HPDE6-E6E7 (cell line): Measurements from ENCODE around the gene TRABD2B.

Experiments used
- DNase-seq: peaks from one replicate; pipeline ENCODE4 v3.0.0; 2011; ENCODE audit warnings: missing footprints; ENCODE audit errors: extremely low spot score

TRABD2B gene

GRCh38 chr1:47796626-47797025, 200.6 kb downstream of the TRABD2B start:
- peak; percentile 12 for DNase-seq

DNA sequence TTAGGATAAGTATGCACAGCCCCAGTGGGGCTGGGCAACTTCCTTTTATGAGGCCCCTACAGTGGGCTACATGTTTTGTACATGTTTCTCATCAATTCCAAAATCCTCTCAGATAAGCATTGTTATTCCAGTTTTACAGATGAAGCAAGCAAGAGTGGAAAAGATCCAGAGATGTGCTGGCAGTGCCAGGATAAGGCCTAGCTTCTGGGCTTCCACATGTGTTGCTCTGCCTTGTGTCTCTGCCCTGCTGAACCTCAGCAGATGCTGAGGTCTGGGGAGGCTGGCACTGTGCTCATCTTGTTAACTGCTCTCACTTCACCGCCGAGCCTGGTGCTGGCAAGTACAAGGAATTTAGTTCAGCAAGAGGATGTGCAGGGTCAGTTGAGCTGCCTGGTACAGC, 202.1 kb downstream of the TRABD2B start:
- DNase-seq, result no peak

- DNase-seq, result no peak
Observed at GRCh38 chr1:47794530-47794929, 202.7 kb downstream of the TRABD2B start.

- no peak for DNase-seq
Observed at GRCh38 chr1:47794081-47794480, 203.1 kb downstream of the TRABD2B start.

DNA sequence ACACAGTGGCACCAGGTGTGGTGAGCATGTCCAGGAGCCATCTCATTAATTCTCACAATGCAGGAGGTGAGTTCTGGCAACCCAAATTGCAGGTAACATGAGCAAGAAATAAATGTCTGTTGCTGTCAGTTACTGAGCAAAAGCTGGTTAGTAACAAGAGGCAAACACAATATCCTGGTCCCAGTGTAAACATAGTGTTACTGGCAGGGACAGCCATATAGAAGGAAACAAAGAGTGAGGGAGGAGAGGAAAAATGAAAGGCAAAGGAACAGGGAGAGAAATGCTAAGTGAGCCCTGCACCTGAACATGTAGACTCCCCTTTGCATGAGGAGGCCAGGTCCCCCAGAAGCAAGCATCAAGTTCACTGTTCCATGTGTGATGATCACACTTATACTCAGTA, 203.6 kb downstream of the TRABD2B start:
- DNase-seq, result no peak

DNA sequence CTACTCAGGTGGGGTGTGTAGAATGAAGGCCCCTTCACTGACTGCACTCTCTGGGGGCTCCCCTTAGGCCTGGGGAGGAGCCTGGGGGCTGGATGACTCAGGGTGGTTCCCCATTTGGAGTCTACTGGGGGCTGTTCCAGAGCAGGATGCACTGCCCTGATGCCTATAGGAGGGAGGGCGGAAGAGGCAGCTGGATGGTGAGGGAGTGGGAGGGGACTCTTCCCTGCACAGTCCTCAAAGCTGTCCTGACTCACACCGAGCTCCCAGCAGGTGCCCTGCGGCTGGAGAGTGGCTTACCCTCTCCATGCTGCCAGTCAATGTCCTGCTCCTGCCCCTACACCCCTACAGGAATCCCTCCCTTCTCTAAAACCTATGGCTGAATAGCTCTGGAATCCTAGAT, 204.4 kb downstream of the TRABD2B start:
- no peak for DNase-seq

DNA sequence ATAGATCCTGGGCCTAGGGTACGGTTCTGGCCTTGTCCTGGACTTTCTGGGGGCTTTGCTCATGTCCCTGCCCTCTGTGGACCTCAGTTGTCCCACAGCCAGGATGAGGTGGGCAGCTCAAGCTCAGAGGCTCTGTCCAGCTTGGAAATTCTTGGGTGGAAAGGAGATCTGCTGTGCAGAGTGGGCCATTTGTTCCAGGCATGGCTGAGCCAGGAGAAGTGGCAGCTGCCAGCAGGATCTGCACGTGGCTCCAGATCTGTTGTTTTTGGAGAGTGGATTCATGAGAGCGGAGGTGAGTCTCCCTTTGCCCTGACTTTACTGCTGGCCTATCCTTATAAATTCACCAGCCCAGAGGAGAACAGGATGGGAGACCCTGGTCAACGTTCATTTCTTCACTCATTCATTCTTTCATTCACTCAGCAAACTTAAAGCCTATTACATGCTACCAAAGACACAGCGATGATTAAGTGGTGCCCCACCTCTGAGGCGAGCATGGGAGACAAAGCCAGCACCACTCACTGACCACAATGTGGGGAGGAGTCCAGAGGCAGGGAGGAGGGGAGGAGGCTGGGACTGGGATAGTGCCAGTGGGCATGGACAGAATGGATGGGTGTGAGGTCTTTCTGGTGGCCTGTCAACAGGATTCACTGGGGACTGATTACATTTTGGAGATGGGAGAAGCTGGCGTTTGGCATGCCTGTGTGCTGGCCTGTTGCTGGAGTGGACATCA, 205.1 kb downstream of the TRABD2B start:
- DNase-seq, result no peak

GRCh38 chr1:47788761-47789160, 208.4 kb downstream of the TRABD2B start:
- no peak for DNase-seq

DNA sequence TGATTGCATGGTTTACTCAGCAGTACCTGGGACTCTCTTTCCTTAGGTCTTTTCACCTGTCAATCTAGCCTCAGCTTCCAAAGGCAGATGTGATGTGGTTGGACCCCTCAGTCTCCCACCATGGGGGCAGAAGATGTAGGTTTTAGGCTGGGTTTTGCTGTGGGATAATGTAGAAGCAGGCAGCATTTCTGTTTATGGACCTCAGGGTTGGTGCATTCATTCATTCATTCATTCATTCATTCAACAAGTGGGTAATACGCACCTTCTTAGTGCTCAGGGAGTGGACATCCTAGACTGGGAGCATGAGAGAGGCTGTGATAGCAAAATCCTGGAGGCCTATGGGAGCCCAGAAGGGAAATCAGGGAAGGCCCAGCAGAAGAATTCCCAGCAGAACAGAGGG, 209.6 kb downstream of the TRABD2B start:
- DNase-seq, result no peak

GRCh38 chr1:47786316-47786715, 210.9 kb downstream of the TRABD2B start:
- DNase-seq, result no peak

GRCh38 chr1:47785561-47786271, 211.5 kb downstream of the TRABD2B start:
- DNase-seq, result no peak

GRCh38 chr1:47785118-47785517, 212.1 kb downstream of the TRABD2B start:
- DNase-seq, result no peak

GRCh38 chr1:47784497-47784822, 212.7 kb downstream of the TRABD2B start:
- DNase-seq, result no peak

DNA sequence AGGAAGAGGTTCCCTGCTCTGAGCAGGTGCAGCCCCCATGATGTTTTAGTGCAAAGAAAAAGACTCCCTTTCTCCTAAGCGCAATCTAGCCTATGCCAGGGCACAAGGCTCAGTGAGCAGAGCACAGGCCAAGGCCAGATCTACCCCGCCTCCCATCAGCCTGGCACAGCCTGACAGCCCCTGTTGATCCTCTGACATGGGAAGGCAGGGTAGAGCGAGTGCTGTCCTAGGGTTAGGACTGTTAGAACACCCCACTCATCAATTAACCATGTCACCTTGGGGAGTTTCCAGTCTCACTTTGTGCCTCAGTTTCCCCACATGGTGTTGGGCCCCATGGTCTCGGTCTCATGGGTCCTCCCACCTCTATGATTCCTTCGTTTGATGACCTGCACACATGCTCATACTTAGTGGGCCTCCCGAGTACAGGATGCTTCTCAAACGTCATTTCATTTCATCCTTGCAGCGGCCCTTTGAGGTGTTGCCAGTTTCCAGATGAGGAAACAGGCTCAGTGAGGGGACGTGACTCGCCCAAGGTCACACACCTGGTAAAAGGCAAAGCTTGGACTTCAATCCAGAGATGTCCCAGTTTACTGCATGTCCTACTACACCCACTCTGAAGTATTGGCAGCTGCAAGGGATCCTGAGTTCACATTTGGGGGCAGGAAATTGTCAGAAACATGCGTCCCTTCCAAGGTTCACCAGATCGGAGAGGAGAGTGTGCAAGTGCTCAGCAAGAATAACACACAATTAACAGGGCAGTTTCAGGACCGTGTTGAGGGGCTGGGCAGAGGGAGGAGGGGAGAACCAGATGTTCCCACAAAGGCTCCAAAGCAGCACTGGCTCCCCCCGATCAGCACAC, 213.3 kb downstream of the TRABD2B start:
- no peak for DNase-seq

GRCh38 chr1:47782414-47783166, 214.6 kb downstream of the TRABD2B start:
- DNase-seq, result no peak

DNA sequence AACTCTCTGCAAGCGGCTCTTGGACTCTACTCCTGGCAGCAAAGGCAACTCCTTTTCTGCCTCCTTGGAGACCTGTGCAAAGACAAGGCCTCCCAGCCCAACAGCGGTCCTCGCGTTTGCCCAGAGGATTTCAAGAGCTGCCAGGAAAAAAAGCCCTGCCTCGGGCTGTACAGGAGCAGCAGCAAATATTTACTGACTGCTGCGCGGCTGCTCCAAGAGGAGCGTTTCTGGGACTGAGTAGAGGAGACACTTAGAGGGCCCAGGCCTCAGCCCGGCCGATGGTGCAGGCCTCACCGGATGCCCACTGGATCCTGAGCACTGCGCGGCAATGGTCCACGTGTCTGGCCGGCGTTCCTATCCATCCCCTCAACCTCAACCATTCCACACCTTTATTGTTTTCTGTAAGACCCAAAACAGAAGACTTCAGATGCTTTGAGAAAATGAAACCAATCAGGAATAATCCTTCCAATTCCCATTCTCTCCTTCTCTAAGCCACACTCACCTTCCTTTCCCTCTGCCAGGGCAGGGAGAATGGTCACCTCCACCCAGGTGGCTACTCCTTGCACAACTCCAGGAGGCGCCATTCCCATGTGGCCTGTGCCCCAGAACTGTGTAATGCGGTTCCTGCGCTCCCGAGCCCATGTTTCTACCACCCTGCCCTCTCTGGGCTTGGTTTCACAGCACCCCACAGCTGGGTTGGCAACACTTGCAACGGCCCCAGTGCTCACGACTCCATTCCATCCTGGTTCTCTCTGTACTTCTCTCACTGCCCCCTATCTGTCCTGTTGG, 215.8 kb downstream of the TRABD2B start:
- no peak for DNase-seq

- DNase-seq, result no peak
Observed at GRCh38 chr1:47780469-47780995, 216.7 kb downstream of the TRABD2B start.

GRCh38 chr1:47779613-47780012, 217.6 kb downstream of the TRABD2B start:
- DNase-seq, result no peak

DNA sequence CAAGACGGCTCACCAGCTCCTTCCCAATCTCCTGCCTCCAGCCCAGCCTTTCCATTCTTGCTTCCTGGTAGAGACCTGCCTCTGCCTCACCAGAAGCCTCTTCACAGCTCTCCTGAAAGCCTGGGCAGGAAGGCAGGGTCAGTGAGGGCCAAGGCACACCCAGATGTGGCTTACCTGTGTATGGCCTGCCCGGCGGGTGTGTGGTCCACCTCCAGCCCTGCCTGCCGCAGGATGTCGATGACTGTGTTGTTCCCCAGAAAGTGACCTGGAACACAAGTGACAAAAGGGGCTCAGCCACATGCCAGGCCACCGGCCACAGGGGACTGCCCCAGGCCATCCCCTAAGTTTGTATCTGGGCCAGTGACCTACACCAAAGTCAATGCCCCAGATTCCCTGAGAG, 218.9 kb downstream of the TRABD2B start:
- DNase-seq, result no peak

- no peak for DNase-seq
Observed at GRCh38 chr1:47777322-47777721, 219.9 kb downstream of the TRABD2B start.

DNA sequence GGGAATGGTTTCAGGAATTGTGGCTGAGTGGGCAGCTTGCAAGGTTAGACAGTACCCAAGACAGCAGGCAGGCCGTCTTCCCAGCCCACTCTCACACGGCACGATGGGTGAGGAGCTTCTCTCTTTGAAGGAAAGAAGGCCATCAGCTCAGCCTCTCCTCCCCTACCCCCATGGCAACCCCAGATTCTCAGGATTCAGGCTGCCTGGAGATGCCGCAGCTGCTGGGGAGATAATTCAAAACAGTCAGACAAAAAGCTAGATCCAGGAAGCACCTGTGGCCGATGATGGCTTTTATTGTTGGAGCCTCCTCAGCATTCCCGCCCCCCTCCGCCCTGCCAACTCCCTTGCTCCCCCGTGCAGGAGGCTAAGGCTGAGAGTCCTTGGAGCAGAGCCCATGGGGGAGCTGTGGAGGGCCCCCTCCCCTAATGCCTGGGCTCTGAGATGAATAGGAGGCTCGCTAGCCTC, 220.5 kb downstream of the TRABD2B start:
- no peak for DNase-seq
